A549 (cell line): Measurements from ENCODE around the gene CCDC60. TPM values are rescaled to one million over a fixed set of nuclear protein-coding genes. Genes with fewer than 3 reads are reported as not detected.

ENCODE experiments used
- ATAC-seq, 2 experiments: fragments of 200-7000 bp in 1 of 2; fragments of >200 bp in 1 of 2; cut with Nextera tagmentation in 1 of 2; cut with Tn5 transposase in 1 of 2; 3 replicates each; pipeline versions ENCODE4 v1.8.0 to v1.9.1; 2018 to 2020; ENCODE audit warnings: mild to moderate bottlenecking in 1 of 2, moderate library complexity in 1 of 2
- CTCF ChIA-PET: fragments of 300-600 bp; sonication (Branson Sonifier 250); formaldehyde crosslinking; extraction: SDS; loops from one replicate; lab custom pipeline; 2021; ENCODE audit warnings: antibody characterized with exemption, inconsistent platforms; lab: Yijun Ruan, JAX
- POLR2A ChIA-PET: fragments of 350-600 bp; formaldehyde crosslinking; extraction: SDS; loops from one replicate; lab custom pipeline; 2021; ENCODE audit warnings: antibody characterized with exemption, inconsistent platforms; lab: Yijun Ruan, JAX
- DNase-seq, 2 experiments: peaks; one replicate each; pipeline versions ENCODE4 v3.0.0 to v3.0.0-alpha.2; 2011 to 2016; ENCODE audit warnings: low read depth in 1 of 2, low spot score in 1 of 2
- FAIRE-seq: peaks from 2 replicates; lab custom pipeline; 2011; peaks lifted over from hg19 to GRCh38; lab: Jason Lieb, UNC
- H3K27ac ChIP-seq, 2 experiments: fragments of >200 bp; sonication (Bioruptor Twin); formaldehyde crosslinking; 3 replicates each; pipeline ENCODE4 v1.5.1; 2016 to 2017
- H3K4me1 ChIP-seq: fragments of >200 bp; sonication (Bioruptor Twin); formaldehyde crosslinking; 3 replicates; pipeline ENCODE4 v1.6.1; 2016
- H3K4me2 ChIP-seq: fragments of >200 bp; sonication (Bioruptor Twin); formaldehyde crosslinking; 3 replicates; pipeline ENCODE4 v1.6.1; 2016
- H3K4me3 ChIP-seq: fragments of >200 bp; sonication (Bioruptor Twin); formaldehyde crosslinking; 3 replicates; pipeline ENCODE4 v1.5.1; 2016
- H3K9me3 ChIP-seq: fragments of >200 bp; sonication (Bioruptor Twin); formaldehyde crosslinking; 3 replicates; pipeline ENCODE4 v1.6.1; 2016
- CBX2 ChIP-seq: fragments of 200-600 bp; sonication (generic); IDR thresholded peaks from 2 replicates; pipeline ENCODE4 v1.6.1; 2016; ENCODE audit warnings: low read depth, mild to moderate bottlenecking, borderline replicate concordance
- CEBPB ChIP-seq, 2 experiments: fragments of >200 bp in 1 of 2; sonication (Bioruptor Twin) in 1 of 2; formaldehyde crosslinking in 1 of 2; IDR thresholded peaks; 2 replicates each; pipeline ENCODE4 v1.6.1; 2012 to 2016
- ESRRA ChIP-seq: fragments of 150-350 bp; IDR thresholded peaks from 2 replicates; pipeline ENCODE4 v1.6.1; 2014; ENCODE audit warnings: mild to moderate bottlenecking, low read length, borderline replicate concordance
- FOSB ChIP-seq: fragments of 250-450 bp; sonication (Bioruptor Pico); IDR thresholded peaks from 2 replicates; pipeline ENCODE4 v1.5.0; 2020; ENCODE audit warnings: mild to moderate bottlenecking, moderate library complexity
- HDAC2 ChIP-seq: fragments of 200-600 bp; sonication (generic); IDR thresholded peaks from 2 replicates; pipeline ENCODE4 v1.6.1; 2016
- HEYL ChIP-seq: fragments of 250-450 bp; sonication (Bioruptor Pico); IDR thresholded peaks from 2 replicates; pipeline ENCODE4 v1.8.0; 2021; ENCODE audit warnings: mild to moderate bottlenecking, moderate library complexity
- HOXB13 ChIP-seq: fragments of 250-450 bp; sonication (Bioruptor Pico); IDR thresholded peaks from 2 replicates; pipeline ENCODE4 v1.5.0; 2020; ENCODE audit warnings: low read depth, mild to moderate bottlenecking, moderate library complexity
- PHF8 ChIP-seq: fragments of 200-600 bp; sonication (generic); IDR thresholded peaks from 2 replicates; pipeline ENCODE4 v1.6.1; 2016; ENCODE audit warnings: low read depth, mild to moderate bottlenecking, antibody characterized with exemption, moderate library complexity, borderline replicate concordance
- RARB ChIP-seq: fragments of 250-450 bp; sonication (Bioruptor Pico); IDR thresholded peaks from 2 replicates; pipeline ENCODE4 v1.8.0; 2021; ENCODE audit warnings: mild to moderate bottlenecking, moderate library complexity
- RFX5 ChIP-seq: fragments of 450-650 bp; IDR thresholded peaks from 2 replicates; pipeline ENCODE4 v1.7.1; 2014; ENCODE audit warnings: antibody characterized with exemption, mild to moderate bottlenecking, moderate library complexity
- TFCP2L1 ChIP-seq: fragments of 250-450 bp; sonication (Bioruptor Pico); IDR thresholded peaks from 2 replicates; pipeline ENCODE4 v1.5.0; 2021; ENCODE audit warnings: mild to moderate bottlenecking
- ZSCAN20 ChIP-seq: fragments of 250-450 bp; sonication (Bioruptor Pico); IDR thresholded peaks from 2 replicates; pipeline ENCODE4 v1.8.0; 2022; ENCODE audit warnings: mild to moderate bottlenecking, moderate library complexity
- WGBS: methylation state at CpG from one replicate; pipeline ENCODE4 v1.1.6; 2017; ENCODE audit errors: missing lambda C conversion rate; 5-methylcytosine and 5-hydroxymethylcytosine counted together
- polyA plus RNA-seq, 4 experiments: library from polyadenylated mRNA; depleted of rRNA in 3 of 4; stranded (reverse); fragments of >200 nt; fragmentation: RNase III in 1 of 4; extraction: RNeasy Plus Mini Kit Qiagen cat#74134 plus additional on column Dnase treatment in 1 of 4; gene quantifications; 2 replicates in 3 of 4; 3 replicates in 1 of 4; pipeline ENCODE4 v1.2.3, GENCODE V29; 2011 to 2017
- TF ChIP-seq, protein P1 (sequence below): fragments of >200 bp; sonication (Bioruptor Twin); formaldehyde crosslinking; IDR thresholded peaks from 2 replicates; pipeline ENCODE4 v1.6.1; 2016
- TF ChIP-seq, protein P2 (sequence below): fragments of 250-450 bp; sonication (Bioruptor Pico); IDR thresholded peaks from 2 replicates; pipeline ENCODE4 v1.5.0; 2021; ENCODE audit warnings: mild to moderate bottlenecking, moderate library complexity, borderline replicate concordance
- TF ChIP-seq, protein P3 (sequence below): fragments of 450-650 bp; IDR thresholded peaks from 2 replicates; pipeline ENCODE4 v1.6.1; 2014; ENCODE audit warnings: antibody characterized with exemption
- TF ChIP-seq, protein P4 (sequence below): fragments of 200-600 bp; sonication (generic); IDR thresholded peaks from 2 replicates; pipeline ENCODE4 v1.6.1; 2016; ENCODE audit warnings: antibody characterized with exemption, mild to moderate bottlenecking, moderate library complexity
- TF ChIP-seq, protein P5 (sequence below): fragments of 150-350 bp; IDR thresholded peaks from 2 replicates; pipeline ENCODE4 v1.6.1; 2014; ENCODE audit warnings: low read depth, mild to moderate bottlenecking, low read length

Gene CCDC60
- polyA plus RNA-seq, 2 of the 4 experiments (the other 2 are of a cell fraction) = 0.09 TPM; not detected in 1

DNA sequence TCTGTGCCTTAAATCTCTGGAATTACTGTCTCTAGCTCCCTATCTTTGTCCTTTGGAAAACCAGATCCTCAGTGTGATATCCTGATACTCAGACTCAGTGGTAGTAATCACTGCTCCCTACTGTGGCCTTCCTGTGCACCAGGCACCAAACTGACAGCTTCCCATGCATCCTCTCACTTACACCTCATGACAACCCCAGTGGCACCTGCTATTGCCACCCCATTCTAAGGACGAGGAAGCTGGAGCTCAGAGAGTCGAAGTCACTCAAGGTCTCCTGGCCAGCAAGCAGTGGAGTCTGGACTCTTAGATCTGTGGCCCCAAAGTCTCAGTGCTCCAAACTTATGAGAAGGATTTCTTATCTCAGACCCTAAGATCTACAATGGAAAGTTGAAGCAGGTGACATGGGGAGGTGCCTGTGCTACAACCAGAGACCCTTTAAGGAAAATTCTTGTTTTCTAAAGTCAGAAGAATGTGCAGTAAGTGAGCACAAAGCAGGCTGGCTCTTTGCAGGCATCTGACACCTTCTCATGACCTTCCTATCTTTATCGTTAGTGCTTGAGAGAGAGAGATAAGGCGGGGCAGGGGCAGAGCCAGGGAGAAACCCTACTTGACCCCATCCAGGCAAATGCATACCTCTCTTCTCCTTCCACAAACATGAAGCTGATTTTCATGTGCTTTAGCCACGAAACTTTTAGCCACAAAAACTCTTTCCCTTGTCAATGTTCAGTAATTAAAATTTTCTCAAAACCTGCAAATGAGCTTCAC, 47.1 kb downstream of the CCDC60 start:
- TF ChIP-seq, protein P1, sequence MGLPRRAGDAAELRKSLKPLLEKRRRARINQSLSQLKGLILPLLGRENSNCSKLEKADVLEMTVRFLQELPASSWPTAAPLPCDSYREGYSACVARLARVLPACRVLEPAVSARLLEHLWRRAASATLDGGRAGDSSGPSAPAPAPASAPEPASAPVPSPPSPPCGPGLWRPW = no peak
- TF ChIP-seq HEYL (CRISPR knock-in tag) (no peak), CEBPB (IDR thresholded peaks at IDR 0.05) (no peak), CBX2 (no peak), RFX5 (no peak), ESRRA (no peak), PHF8 (no peak), HOXB13 (CRISPR knock-in tag) (no peak), HDAC2 (no peak)
- TF ChIP-seq, all 56 proteins: peak for 0
- DNase-seq = no peak
- Histone ChIP-seq H3K4me1 (no peaks in the 10 kb centered on the region), H3K9me3 (no peaks in the 10 kb centered on the region), H3K4me3 (no peak overlapping the region), H3K27ac (no peak overlapping the region), H3K4me2 (no peak overlapping the region)
- ATAC-seq = no peak
- FAIRE-seq = no peak
- WGBS = 7% methylated on average over 5 of the region's 5 CpGs
- POLR2A ChIA-PET = no interaction called here
- CTCF ChIA-PET = interaction anchor here (0.6 kb wide), 1 partner anchor 106 kb away, joined by 3 read pairs; no protein-coding TSS in a partner anchor

DNA sequence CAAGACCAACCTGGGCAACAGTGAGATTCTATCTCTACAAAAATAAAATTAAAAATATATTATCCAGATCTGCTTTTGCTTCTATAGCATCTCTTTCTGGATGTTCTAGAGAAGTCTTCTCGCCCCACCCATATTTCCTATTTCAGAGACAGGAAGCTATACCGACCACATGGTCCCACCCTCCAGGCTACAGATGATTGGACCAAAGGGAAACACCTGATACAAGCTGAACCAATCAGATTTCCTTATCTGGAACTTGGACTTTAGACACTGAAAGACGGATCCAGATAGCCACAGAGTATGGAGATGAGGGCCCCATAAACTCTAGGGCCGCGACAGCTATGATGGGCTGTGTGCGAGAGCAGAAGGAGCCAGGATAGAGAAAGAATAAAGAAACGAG, 48.7 kb downstream of the CCDC60 start:
- DNase-seq (no peak), ATAC-seq (no peak), FAIRE-seq (no peak)
- Histone ChIP-seq H3K4me1 (no peaks in the 10 kb centered on the region), H3K4me2 (no peak overlapping the region), H3K27ac (no peak overlapping the region), H3K4me3 (no peak overlapping the region), H3K9me3 (no peaks in the 10 kb centered on the region)
- CTCF ChIA-PET = interaction anchor here (1.2 kb wide), 1 partner anchor 31 kb away, joined by 3 read pairs; no protein-coding TSS in a partner anchor
- 16% methylated on average over 6 of the region's 7 CpGs for WGBS
- TF ChIP-seq ZSCAN20 (no peak), CBX2 (no peak)
- POLR2A ChIA-PET = no interaction called here

DNA sequence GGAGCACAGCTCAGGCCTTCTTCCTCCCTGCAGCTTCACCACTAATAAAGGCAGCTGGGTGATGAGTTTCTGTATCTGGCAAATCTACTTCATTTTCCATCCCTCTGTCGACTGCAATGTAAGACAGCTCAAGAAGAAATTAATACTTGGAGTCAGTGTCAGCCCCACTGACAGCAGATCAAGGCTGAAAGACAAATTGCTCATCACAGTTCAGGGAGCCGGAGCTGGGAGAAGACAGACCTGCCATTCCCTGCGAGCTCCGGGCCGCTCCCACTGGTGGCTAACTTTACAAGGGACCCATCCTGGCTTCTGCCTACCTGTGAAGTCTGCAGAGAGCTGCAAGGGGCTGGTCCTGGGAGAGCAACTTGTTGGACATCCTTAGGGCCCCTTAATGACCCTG, 49.8 kb downstream of the CCDC60 start:
- Histone ChIP-seq H3K4me3 (no peak overlapping the region), H3K9me3 (no peaks in the 10 kb centered on the region), H3K4me2 (no peak overlapping the region), H3K27ac (no peak overlapping the region), H3K4me1 (no peaks in the 10 kb centered on the region)
- no peak for DNase-seq
- ChIA-PET POLR2A (no interaction called here), CTCF (interaction anchor here (0.8 to 1.2 kb wide), 3 partner anchors 29 to 874 kb away, joined by 3 to 4 read pairs (median 3); no protein-coding TSS in a partner anchor)
- TF ChIP-seq, protein P2, sequence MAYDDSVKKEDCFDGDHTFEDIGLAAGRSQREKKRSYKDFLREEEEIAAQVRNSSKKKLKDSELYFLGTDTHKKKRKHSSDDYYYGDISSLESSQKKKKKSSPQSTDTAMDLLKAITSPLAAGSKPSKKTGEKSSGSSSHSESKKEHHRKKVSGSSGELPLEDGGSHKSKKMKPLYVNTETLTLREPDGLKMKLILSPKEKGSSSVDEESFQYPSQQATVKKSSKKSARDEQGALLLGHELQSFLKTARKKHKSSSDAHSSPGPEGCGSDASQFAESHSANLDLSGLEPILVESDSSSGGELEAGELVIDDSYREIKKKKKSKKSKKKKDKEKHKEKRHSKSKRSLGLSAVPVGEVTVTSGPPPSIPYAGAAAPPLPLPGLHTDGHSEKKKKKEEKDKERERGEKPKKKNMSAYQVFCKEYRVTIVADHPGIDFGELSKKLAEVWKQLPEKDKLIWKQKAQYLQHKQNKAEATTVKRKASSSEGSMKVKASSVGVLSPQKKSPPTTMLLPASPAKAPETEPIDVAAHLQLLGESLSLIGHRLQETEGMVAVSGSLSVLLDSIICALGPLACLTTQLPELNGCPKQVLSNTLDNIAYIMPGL (CRISPR knock-in tag) = no peak
- TF ChIP-seq TFCP2L1 (no peak), RARB (CRISPR knock-in tag) (no peak), ESRRA (no peak), FOSB (CRISPR knock-in tag) (no peak)
- TF ChIP-seq, protein P3, sequence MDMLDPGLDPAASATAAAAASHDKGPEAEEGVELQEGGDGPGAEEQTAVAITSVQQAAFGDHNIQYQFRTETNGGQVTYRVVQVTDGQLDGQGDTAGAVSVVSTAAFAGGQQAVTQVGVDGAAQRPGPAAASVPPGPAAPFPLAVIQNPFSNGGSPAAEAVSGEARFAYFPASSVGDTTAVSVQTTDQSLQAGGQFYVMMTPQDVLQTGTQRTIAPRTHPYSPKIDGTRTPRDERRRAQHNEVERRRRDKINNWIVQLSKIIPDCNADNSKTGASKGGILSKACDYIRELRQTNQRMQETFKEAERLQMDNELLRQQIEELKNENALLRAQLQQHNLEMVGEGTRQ = no peak
- TF ChIP-seq, protein P4, sequence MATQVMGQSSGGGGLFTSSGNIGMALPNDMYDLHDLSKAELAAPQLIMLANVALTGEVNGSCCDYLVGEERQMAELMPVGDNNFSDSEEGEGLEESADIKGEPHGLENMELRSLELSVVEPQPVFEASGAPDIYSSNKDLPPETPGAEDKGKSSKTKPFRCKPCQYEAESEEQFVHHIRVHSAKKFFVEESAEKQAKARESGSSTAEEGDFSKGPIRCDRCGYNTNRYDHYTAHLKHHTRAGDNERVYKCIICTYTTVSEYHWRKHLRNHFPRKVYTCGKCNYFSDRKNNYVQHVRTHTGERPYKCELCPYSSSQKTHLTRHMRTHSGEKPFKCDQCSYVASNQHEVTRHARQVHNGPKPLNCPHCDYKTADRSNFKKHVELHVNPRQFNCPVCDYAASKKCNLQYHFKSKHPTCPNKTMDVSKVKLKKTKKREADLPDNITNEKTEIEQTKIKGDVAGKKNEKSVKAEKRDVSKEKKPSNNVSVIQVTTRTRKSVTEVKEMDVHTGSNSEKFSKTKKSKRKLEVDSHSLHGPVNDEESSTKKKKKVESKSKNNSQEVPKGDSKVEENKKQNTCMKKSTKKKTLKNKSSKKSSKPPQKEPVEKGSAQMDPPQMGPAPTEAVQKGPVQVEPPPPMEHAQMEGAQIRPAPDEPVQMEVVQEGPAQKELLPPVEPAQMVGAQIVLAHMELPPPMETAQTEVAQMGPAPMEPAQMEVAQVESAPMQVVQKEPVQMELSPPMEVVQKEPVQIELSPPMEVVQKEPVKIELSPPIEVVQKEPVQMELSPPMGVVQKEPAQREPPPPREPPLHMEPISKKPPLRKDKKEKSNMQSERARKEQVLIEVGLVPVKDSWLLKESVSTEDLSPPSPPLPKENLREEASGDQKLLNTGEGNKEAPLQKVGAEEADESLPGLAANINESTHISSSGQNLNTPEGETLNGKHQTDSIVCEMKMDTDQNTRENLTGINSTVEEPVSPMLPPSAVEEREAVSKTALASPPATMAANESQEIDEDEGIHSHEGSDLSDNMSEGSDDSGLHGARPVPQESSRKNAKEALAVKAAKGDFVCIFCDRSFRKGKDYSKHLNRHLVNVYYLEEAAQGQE = no peak
- TF ChIP-seq, protein P5, sequence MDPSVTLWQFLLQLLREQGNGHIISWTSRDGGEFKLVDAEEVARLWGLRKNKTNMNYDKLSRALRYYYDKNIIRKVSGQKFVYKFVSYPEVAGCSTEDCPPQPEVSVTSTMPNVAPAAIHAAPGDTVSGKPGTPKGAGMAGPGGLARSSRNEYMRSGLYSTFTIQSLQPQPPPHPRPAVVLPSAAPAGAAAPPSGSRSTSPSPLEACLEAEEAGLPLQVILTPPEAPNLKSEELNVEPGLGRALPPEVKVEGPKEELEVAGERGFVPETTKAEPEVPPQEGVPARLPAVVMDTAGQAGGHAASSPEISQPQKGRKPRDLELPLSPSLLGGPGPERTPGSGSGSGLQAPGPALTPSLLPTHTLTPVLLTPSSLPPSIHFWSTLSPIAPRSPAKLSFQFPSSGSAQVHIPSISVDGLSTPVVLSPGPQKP = no peak
- no peak for FAIRE-seq
- no peak for ATAC-seq
- WGBS = 23% methylated on average over 5 of the region's 5 CpGs
